ENCODE measurements around the gene GREB1. TPM values are rescaled to one million over a fixed set of nuclear protein-coding genes. Genes with fewer than 3 reads are reported as not detected.

The GREB1 gene
- polyA plus RNA-seq, 1 of the 3 experiments (the other 2 are of a cell fraction) = 2.9 TPM

GRCh38 chr2:11581797-11582611 is 48.2 kb downstream of the GREB1 start:
- H3K27ac ChIP-seq (ENCODE audit: low read depth in 2 of 2, low read length in 1 of 2) = no peak overlapping the region
- no peaks in the 10 kb centered on the region for H3K9me2 ChIP-seq
- DNase-seq = no peak
- no peaks in the 10 kb centered on the region for H3K79me2 ChIP-seq (ENCODE audit: insufficient read depth)
- H4K20me1 ChIP-seq (ENCODE audit: insufficient read depth) = no peaks in the 10 kb centered on the region
- TF ChIP-seq FOXM1 (IDR thresholded peaks at IDR 0.05; ENCODE audit: low read depth) = no peak
- TF ChIP-seq EZH2phosphoT487 (IDR thresholded peaks at IDR 0.05; ENCODE audit: borderline replicate concordance, low read depth) = no peak
- no peak for TF ChIP-seq RXRA (IDR thresholded peaks at IDR 0.05; ENCODE audit: borderline replicate concordance, low read depth)
- TF ChIP-seq FOSL2 (IDR thresholded peaks at IDR 0.05; ENCODE audit: borderline replicate concordance, low read depth) = no peak
- no peak for TF ChIP-seq RAD21 (IDR thresholded peaks at IDR 0.05; ENCODE audit: low read length)
- no peak for TF ChIP-seq RCOR1 (IDR thresholded peaks at IDR 0.05; ENCODE audit: low read length)
- TF ChIP-seq TAF1 (IDR thresholded peaks at IDR 0.05; ENCODE audit: borderline replicate concordance, low read depth, low read length) = no peak
- TF ChIP-seq USF1 (IDR thresholded peaks at IDR 0.05; ENCODE audit: borderline replicate concordance, low read depth) = no peak
- TF ChIP-seq USF2 (IDR thresholded peaks at IDR 0.05; ENCODE audit: borderline replicate concordance, low read depth, low read length) = no peak
- TF ChIP-seq RFX5 (IDR thresholded peaks at IDR 0.05; ENCODE audit: low read length) = no peak
- TF ChIP-seq EP300 (IDR thresholded peaks at IDR 0.05; ENCODE audit: borderline replicate concordance in 1 of 2, low read depth in 1 of 2, low read length in 1 of 2) = no peak
- TF ChIP-seq MEF2A (IDR thresholded peaks at IDR 0.05; ENCODE audit: borderline replicate concordance, low read depth) = no peak
- no peak for TF ChIP-seq JUND (IDR thresholded peaks at IDR 0.05)
- TF ChIP-seq IRF3 (IDR thresholded peaks at IDR 0.05; ENCODE audit: low read depth, low read length) = no peak
- no peak for TF ChIP-seq SMC3 (IDR thresholded peaks at IDR 0.05; ENCODE audit: low read depth, low read length)
- no peak overlapping the region for H3K4me3 ChIP-seq (ENCODE audit: low read depth in 2 of 2, low read length in 1 of 2)
- H3K36me3 ChIP-seq (replicated peaks in 1 of 2; ENCODE audit: control insufficient read depth in 1 of 2, insufficient read depth in 2 of 2, low read length in 1 of 2) = peaks cover 0 to 5% of the 10 kb centered on the region in 2 experiments
- H2AFZ ChIP-seq (ENCODE audit: low read depth) = no peak overlapping the region
- CTCF ChIA-PET = interaction anchor here (0.6 to 14.7 kb wide), 52 partner anchors 10 to 1117 kb away, joined by 3 to 708 read pairs (median 8); partner anchors contain the start of genes E2F6, GREB1, PDIA6 and SLC66A3
- H3K4me1 ChIP-seq (ENCODE audit: control insufficient read depth in 1 of 2, insufficient read depth in 2 of 2, low read depth in 1 of 2, low read length in 1 of 2) = no peaks in the 10 kb centered on the region; a peak in 2 of 4 replicates
- no peaks in the 10 kb centered on the region for H3F3A ChIP-seq (replicated peaks; ENCODE audit: insufficient read depth)
- H3K4me2 ChIP-seq = no peak overlapping the region
- POLR2A ChIA-PET = no interaction called here
- 83% methylated on average over 16 of the region's 19 CpGs for WGBS (ENCODE audit: low lambda C conversion rate)
- H3K27me3 ChIP-seq (ENCODE audit: insufficient read depth) = no peaks in the 10 kb centered on the region
- H3K9me3 ChIP-seq = no peaks in the 10 kb centered on the region
- H3K9ac ChIP-seq = no peak overlapping the region
